GM19240 (cell line): ENCODE data around the gene PPFIBP2.

ENCODE experiments used
- DNase-seq: peaks from one replicate; pipeline ENCODE4 v3.0.0; 2011; ENCODE audit warnings: low spot score; ENCODE audit not compliant: insufficient read length

The PPFIBP2 gene

GRCh38 chr11:7524462-7525235, 10.8 kb downstream of the PPFIBP2 start:
- DNase-seq = no peak

GRCh38 chr11:7525424-7525823, 11.6 kb downstream of the PPFIBP2 start:
- DNase-seq = no peak

DNA sequence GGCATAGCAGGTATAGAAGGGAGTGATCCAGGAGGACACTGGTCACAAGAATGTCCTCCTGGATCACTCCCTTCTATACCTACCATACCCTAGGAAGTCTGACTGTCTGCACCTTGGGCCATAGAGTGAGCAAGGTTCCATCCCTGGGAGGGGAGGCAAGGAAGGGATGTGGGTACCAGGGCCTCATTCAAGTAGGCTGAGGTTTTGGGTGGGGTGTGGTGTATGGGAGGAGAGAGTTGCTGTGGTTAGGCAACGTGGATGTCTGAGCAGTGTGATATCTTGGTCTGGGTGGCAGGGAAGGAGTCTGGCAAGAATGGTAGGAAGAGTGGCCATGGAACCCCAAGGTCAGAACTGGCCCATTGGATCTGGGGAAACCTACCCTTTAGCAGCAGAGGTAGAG, 13.2 kb downstream of the PPFIBP2 start:
- no peak for DNase-seq

GRCh38 chr11:7528514-7529049, 14.8 kb downstream of the PPFIBP2 start:
- no peak for DNase-seq

DNA sequence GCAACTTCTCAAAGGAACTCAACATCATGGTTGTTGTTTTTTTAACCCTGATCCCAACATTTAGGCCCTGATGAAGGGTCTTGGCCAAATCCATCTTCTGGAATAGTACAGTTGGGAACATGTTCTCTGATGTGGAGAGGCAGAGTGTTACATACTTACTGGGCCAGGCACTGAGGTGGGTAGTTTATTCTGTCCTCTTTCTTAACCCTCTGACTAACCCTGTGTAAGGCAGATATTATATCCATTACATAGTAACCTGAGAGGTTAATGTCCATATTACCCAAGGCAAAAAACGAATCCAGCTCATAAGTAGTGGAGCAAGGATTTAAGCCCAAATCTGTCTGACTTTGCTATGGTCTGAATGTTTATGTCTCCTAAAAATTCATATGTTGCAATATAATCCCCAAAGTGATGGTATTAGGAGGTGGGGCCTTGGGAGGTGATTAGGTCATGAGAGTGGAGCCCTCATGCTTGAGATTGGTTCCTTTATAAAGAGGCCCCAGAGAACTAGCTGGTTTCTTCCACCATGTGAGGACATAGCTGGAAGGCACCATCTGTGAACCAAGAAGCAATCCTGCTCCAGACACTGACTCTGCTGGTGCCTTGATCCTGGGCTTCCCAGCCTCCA, 16.3 kb downstream of the PPFIBP2 start:
- DNase-seq = no peak

DNA sequence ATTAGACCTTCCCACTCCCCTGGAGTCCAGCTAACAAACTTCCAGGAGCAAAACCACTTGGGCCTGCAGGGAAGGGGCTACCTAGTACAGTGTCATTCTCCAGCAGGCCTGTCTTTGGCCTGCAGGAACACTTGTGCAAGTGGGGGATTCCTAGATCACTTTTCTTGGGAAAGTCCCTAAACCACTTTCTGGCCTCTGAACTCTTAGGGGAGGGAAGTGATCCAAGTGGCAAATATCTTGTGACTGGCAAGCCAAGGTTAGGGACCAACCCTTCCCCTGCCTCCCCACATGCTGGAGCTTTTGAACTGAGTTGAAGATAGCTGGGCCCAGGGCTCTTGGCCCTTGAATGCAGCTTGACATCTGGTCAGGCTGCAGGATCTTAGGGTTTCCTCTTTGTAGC, 17.2 kb downstream of the PPFIBP2 start:
- no peak for DNase-seq

DNA sequence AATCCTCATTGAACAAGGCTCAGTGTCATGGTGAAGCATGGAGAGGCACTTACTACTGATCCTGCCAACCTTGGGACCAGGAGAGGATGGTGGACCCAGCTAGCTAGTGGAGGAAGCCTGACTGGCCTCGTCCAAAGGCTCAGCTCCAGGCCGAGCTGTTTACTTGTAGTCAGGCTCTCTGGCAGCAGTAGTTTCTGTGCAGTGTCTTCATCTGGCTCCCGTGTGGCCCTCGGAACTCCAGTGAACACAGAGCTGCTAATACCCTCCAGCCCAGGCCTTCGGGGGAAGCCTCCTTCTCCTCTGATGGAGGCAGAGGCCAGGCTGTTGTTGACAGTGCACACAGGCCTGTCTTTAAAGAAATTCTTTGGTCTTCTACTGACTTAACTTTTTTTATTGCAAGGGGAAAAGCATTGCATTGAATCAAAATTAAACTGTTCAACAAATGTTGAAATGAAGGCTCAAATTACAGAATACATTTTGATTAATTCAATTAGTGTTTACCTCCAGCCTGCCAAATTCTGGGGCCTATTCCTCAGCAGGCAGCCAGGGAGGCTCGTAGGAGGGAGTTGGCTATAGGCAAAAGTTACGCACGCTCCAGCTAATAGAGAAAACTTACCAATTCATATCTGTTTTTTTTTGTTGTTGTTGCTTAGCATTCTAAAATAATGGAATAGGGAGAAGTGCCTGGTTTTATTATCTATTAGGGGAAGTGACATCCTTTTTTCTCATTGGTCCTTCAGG, 18.8 kb downstream of the PPFIBP2 start:
- no peak for DNase-seq

DNA sequence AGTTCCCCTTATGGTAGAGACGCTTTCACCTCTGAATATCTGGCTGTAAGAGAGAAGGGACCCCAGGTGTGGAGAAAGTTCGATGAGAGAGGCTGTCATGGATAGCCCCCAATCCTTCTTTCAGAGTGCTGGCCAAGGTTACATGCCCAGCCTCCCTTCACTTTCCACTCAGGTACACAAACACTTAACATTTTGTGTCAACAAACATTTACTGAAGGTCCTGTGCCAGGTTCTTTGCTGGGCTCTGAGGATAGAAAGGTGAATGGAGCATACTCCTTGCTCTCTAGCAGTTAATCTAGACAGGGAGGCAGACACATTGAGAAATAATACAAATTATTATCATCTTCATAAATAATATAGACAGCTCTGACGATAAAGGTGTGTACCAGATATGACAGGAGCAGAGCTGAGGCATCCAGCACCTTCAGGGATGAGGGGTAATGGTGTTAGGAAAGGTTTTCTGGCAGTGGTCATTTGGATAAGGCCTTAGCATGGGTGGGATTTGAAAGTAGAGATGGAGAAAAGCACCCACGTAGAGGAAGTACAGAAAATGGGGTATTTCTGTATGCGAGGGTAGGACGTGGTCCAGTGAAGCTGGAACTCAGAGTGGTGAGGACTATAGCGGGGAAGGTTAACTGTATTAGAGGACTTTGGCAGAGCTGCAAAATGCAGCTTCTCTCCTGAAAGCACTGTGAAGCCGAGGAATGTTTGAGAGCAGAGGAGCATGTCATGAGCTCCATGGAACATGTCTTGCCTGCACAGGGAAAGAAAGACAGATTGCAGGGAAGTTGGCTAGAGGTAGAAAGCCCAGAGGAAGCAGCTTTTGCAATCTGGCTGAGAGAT, 19.6 kb downstream of the PPFIBP2 start:
- DNase-seq = no peak

DNA sequence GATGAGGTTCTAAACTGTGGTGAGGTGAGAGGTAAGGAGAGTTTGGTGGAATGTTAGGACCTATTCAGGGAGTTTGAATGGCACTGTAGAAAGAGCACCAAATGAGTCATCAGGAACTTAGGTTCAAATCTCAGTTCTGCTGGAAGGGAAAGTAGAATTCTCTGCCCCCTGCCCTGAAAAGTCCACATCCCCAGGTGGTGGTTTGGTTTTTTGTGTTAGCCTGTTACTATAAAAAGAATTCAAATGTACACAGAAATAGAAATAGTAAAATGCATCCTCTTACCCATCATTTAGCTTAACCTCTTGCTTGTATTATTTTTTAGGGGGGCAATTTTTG, 20.2 kb downstream of the PPFIBP2 start:
- no peak for DNase-seq

GRCh38 chr11:7536100-7536499, 22.3 kb downstream of the PPFIBP2 start:
- DNase-seq = no peak

GRCh38 chr11:7537265-7537664, 23.5 kb downstream of the PPFIBP2 start:
- no peak for DNase-seq

GRCh38 chr11:7538031-7538430, 24.2 kb downstream of the PPFIBP2 start:
- no peak for DNase-seq

GRCh38 chr11:7538466-7539454, 25.0 kb downstream of the PPFIBP2 start:
- DNase-seq = no peak

- DNase-seq = no peak
These were observed 27.2 kb downstream of the PPFIBP2 start for GRCh38 chr11:7540830-7541555.

- no peak for DNase-seq
These were observed 29.5 kb downstream of the PPFIBP2 start for GRCh38 chr11:7543302-7543701.

DNA sequence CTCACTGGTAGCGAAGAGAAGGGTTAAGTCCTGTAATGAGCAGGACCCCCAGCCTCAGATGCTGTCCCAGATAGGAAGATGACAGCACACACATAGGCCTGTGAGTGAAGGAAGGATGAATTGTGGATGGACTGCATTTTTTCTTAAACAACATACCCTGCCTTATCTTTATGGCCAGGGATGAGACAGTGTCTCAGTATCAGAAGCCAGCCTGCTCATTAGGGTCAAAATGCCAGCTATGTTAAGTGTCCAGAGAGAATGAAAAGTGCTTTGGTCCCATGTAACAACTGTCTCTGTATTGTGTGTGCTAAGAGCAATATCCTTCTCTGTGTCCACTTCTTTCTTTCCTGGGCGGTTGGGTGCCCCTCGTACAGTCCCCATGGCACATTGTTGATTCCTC, 30.2 kb downstream of the PPFIBP2 start:
- no peak for DNase-seq

- DNase-seq = no peak
These were observed 31.8 kb downstream of the PPFIBP2 start for GRCh38 chr11:7545611-7546010.

- DNase-seq = no peak
These were observed 32.6 kb downstream of the PPFIBP2 start for GRCh38 chr11:7546324-7546791.

GRCh38 chr11:7547687-7548086, 33.9 kb downstream of the PPFIBP2 start:
- no peak for DNase-seq
